ENCODE measurements around the gene TLR8.

DNA sequence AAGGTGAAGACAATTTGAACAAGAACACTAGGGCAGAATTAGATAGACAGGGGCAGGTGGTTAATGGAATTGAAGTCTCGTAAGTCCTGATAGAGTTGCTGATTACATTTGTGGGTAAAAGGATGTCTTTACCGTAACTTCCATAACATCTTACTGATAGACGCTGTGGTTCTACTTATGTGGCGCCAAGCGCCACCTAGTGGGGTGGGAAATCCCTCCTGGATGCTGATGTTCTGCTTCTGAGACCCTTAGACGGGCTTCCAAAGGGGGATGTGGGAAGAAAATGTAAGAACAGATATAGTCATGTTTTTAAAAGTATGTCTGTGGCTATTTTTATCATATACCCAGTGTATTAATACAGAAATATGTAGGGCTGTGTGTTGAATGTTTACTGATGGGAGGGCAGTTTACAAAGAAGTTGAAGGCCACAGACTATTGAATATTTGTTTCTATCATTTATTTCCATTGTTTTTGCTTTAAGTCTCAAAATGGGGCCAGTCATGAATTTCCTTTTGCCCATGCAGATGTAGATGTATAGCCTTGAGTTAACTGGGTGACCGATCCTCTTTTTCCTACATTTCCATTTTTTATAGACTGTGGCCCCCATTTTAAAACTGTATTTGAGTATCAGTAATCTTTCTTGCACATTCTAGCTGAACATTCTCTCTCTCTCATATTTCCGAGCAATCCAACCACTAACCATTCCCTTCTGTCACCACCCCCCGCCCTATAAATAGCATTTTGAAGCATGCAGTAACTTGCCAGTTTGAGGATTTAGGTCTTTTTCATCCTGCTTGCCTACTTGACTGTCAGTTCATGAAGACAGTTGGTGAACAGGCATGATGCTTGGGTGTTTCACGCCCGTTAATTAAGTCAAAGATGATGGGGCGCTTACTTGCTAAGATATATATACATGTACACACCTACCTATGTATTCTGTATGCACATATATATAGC, 12.1 kb upstream of the TLR8 start:
- TF ChIP-seq SUZ12 (IDR thresholded peaks at IDR 0.05; ENCODE audit: extremely low read depth, insufficient read depth, insufficient read length) (no peak), YY1 (IDR thresholded peaks at IDR 0.05; ENCODE audit: insufficient read depth, insufficient read length) (no peak)

Data from NT2/D1 (cell line).